ENCODE data around the gene ARHGEF28.

ARHGEF28 gene

DNA sequence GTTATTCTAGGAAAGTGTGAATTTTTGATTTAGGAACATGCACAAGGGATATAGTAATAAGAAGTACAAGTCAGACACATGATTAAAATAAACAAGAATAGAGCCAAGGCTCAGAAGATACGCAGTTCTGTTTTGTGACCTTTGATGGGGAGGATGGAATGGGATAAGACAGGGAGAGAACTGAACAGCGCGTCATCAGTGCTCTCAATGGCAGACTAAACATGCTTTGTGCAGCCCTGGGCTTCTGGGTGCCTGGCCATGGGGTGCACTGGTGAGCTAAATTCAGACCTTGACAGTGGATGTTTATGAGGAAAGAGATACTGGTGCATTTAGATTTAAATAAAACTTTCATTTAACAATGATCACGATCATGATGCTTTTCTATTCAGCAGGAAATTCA is 309.7 kb downstream of the ARHGEF28 start:
- Histone ChIP-seq H3K9ac (ENCODE audit: low read length) (no peak overlapping the region), H4K8ac (ENCODE audit: low read depth, low read length) (no peak overlapping the region), H3K56ac (ENCODE audit: low read length) (no peak overlapping the region), H3K18ac (ENCODE audit: low read length) (no peak overlapping the region), H3K4ac (ENCODE audit: low read depth, low read length) (no peak overlapping the region), H3K4me1 (ENCODE audit: control insufficient read depth, low read depth, low read length) (no peaks in the 10 kb centered on the region), H3K79me2 (ENCODE audit: control insufficient read depth, insufficient read depth, low read length) (no peaks in the 10 kb centered on the region), H3K27me3 (ENCODE audit: insufficient read depth, low read length, poor library complexity) (no peaks in the 10 kb centered on the region), H3K27ac (ENCODE audit: low read depth, low read length) (no peak overlapping the region), H3K23ac (ENCODE audit: low read length) (no peak overlapping the region), H2BK5ac (ENCODE audit: low read length) (no peak overlapping the region), H3K36me3 (ENCODE audit: control insufficient read depth, insufficient read depth, low read length) (no peaks in the 10 kb centered on the region), H3K4me3 (ENCODE audit: low read length) (no peak overlapping the region), H2BK15ac (replicated peaks; ENCODE audit: low read depth) (no peak overlapping the region), H3K4me2 (ENCODE audit: low read length) (no peak overlapping the region), H2BK120ac (ENCODE audit: low read depth, low read length) (no peak overlapping the region), H2AK5ac (ENCODE audit: low read length) (no peak overlapping the region), H4K5ac (ENCODE audit: low read length) (no peak overlapping the region), H3K79me1 (ENCODE audit: low read length) (no peaks in the 10 kb centered on the region)
- DNase-seq = no peak
- no CpG with 5 or more reads among the region's 4 CpGs for WGBS (ENCODE audit: extremely low coverage, insufficient coverage, low lambda C conversion rate)

DNA sequence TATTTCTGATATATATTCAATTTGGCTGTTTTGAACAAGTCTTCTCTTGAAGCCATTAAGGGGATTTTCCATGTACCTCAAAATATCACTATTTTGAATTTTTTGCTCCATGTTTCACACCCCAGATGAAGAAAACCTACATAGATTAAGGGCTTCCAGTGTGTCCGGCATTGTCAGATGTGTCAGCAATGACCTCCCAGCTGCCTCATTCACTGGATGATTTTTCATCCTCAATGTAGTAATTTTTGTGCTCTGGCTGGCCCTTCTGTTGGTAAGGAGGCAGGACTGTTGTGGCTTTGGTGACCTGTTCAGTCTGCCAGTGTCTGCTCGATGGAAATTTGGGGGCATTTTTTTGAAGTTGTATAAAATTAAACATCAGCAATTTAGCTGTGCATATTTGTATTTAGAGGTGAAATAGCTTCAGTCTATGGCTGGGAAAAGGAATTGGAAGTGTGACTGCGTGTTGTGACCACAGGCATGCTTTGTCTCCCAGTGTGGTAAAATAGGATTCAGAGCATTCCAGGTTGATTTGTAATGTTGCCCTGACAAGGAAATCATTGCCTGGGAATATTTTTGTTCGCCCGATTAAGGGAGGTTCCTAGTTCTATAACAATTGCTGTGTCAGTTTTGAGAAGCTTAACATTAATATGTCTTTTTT is 312.4 kb downstream of the ARHGEF28 start:
- no CpG with 5 or more reads among the region's 5 CpGs for WGBS (ENCODE audit: extremely low coverage, insufficient coverage, low lambda C conversion rate)
- H3K4ac ChIP-seq (ENCODE audit: low read depth, low read length) = no peak overlapping the region
- H3K4me2 ChIP-seq (ENCODE audit: low read length) = no peak overlapping the region
- H3K9ac ChIP-seq (ENCODE audit: low read length) = no peak overlapping the region
- H3K27ac ChIP-seq (ENCODE audit: low read depth, low read length) = no peak overlapping the region
- no peak overlapping the region for H3K4me3 ChIP-seq (ENCODE audit: low read length)
- no peaks in the 10 kb centered on the region for H3K36me3 ChIP-seq (ENCODE audit: control insufficient read depth, insufficient read depth, low read length)
- no peak overlapping the region for H3K56ac ChIP-seq (ENCODE audit: low read length)
- no peaks in the 10 kb centered on the region for H3K27me3 ChIP-seq (ENCODE audit: insufficient read depth, low read length, poor library complexity)
- no peaks in the 10 kb centered on the region for H3K79me2 ChIP-seq (ENCODE audit: control insufficient read depth, insufficient read depth, low read length)
- H3K79me1 ChIP-seq (ENCODE audit: low read length) = no peaks in the 10 kb centered on the region
- H3K23ac ChIP-seq (ENCODE audit: low read length) = no peak overlapping the region
- no peak overlapping the region for H3K18ac ChIP-seq (ENCODE audit: low read length)
- no peak overlapping the region for H2BK15ac ChIP-seq (replicated peaks; ENCODE audit: low read depth)
- no peak overlapping the region for H4K8ac ChIP-seq (ENCODE audit: low read depth, low read length)
- no peak overlapping the region for H2BK120ac ChIP-seq (ENCODE audit: low read depth, low read length)
- H4K5ac ChIP-seq (ENCODE audit: low read length) = no peak overlapping the region
- DNase-seq = peak; percentile 62
- H3K4me1 ChIP-seq (ENCODE audit: control insufficient read depth, low read depth, low read length) = no peaks in the 10 kb centered on the region
- no peak overlapping the region for H2AK5ac ChIP-seq (ENCODE audit: low read length)
- H2BK5ac ChIP-seq (ENCODE audit: low read length) = no peak overlapping the region

DNA sequence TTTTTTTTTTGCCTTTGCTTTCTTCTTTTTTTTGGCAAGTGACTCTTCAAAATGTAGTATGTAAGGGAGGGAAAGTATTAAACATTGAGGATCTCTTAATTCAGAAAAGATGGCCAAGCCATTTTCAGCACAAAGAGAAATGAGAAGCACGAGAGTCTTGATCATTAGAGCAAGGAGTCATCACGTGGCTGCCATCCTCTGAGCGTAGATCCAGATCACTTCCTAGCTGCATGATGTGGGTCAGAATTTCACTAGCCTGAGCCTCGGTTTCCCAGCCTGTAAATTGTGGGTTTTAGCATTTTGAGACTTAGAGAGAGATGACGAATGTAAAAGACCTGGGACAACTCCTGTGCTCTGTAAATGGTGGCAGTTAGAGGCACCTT is 312.9 kb downstream of the ARHGEF28 start:
- Histone ChIP-seq H3K36me3 (ENCODE audit: control insufficient read depth, insufficient read depth, low read length) (no peaks in the 10 kb centered on the region), H4K8ac (ENCODE audit: low read depth, low read length) (no peak overlapping the region), H3K56ac (ENCODE audit: low read length) (no peak overlapping the region), H3K27ac (ENCODE audit: low read depth, low read length) (no peak overlapping the region), H4K5ac (ENCODE audit: low read length) (no peak overlapping the region), H3K18ac (ENCODE audit: low read length) (no peak overlapping the region), H3K27me3 (ENCODE audit: insufficient read depth, low read length, poor library complexity) (no peaks in the 10 kb centered on the region), H2AK5ac (ENCODE audit: low read length) (no peak overlapping the region), H3K4me2 (ENCODE audit: low read length) (no peak overlapping the region), H3K79me2 (ENCODE audit: control insufficient read depth, insufficient read depth, low read length) (no peaks in the 10 kb centered on the region), H3K4me1 (ENCODE audit: control insufficient read depth, low read depth, low read length) (no peaks in the 10 kb centered on the region), H2BK5ac (ENCODE audit: low read length) (no peak overlapping the region), H3K23ac (ENCODE audit: low read length) (no peak overlapping the region), H2BK120ac (ENCODE audit: low read depth, low read length) (no peak overlapping the region), H2BK15ac (replicated peaks; ENCODE audit: low read depth) (no peak overlapping the region), H3K9ac (ENCODE audit: low read length) (no peak overlapping the region), H3K79me1 (ENCODE audit: low read length) (no peaks in the 10 kb centered on the region), H3K4ac (ENCODE audit: low read depth, low read length) (no peak overlapping the region), H3K4me3 (ENCODE audit: low read length) (no peak overlapping the region)
- no CpG with 5 or more reads among the region's 5 CpGs for WGBS (ENCODE audit: extremely low coverage, insufficient coverage, low lambda C conversion rate)
- no peak for DNase-seq

DNA sequence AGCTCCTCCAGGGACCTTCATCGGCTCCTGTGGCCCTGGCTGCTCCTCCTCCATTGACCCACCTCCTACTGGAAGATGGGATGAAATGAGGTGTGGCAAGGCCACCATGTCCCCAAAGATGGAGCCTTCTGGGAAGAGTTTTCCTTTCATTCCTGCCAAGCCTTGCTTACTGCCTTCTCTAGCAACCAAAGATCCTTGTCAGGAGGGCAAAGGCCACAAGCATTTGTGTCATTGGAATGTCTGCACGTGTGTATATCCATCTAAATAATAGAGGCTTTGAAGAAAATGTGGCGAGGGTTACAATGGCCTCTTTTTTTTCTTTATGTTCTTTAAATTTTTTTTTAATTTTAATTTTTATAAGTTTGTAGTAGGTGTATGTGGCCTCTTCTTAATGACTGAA is 313.6 kb downstream of the ARHGEF28 start:
- Histone ChIP-seq H3K27me3 (ENCODE audit: insufficient read depth, low read length, poor library complexity) (no peaks in the 10 kb centered on the region), H3K36me3 (ENCODE audit: control insufficient read depth, insufficient read depth, low read length) (no peaks in the 10 kb centered on the region)
- no CpG with 5 or more reads among the region's 3 CpGs for whole genome bisulfite sequencing (ENCODE audit: extremely low coverage, insufficient coverage, low lambda C conversion rate)

DNA sequence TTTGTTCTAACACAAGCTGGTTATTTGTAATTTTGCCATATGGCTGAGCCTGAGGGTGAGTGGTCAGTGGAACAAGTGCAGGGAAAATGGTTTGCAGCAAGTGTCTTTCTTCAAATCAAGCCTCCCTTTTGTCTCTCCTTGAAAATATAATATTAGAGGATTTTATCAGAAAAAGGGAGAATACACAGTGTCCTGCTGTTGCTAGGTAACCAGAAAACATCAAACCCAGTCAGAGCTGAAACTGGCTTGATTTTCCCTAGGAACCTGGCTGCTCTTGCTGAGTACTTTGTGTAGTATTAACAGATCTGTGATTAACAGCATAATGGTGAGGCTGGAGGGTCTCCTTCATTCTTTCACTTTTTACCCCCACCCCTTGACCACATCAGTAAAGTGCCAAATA is 314.0 kb downstream of the ARHGEF28 start:
- no peaks in the 10 kb centered on the region for H3K36me3 ChIP-seq (ENCODE audit: control insufficient read depth, insufficient read depth, low read length)
- H2BK120ac ChIP-seq (ENCODE audit: low read depth, low read length) = no peak overlapping the region
- no peaks in the 10 kb centered on the region for H3K79me1 ChIP-seq (ENCODE audit: low read length)
- no peak overlapping the region for H3K27ac ChIP-seq (ENCODE audit: low read depth, low read length)
- no peak overlapping the region for H3K4ac ChIP-seq (ENCODE audit: low read depth, low read length)
- H3K79me2 ChIP-seq (ENCODE audit: control insufficient read depth, insufficient read depth, low read length) = no peaks in the 10 kb centered on the region
- no peak overlapping the region for H2AK5ac ChIP-seq (ENCODE audit: low read length)
- H3K4me3 ChIP-seq (ENCODE audit: low read length) = no peak overlapping the region
- no peaks in the 10 kb centered on the region for H3K27me3 ChIP-seq (ENCODE audit: insufficient read depth, low read length, poor library complexity)
- H2BK5ac ChIP-seq (ENCODE audit: low read length) = no peak overlapping the region
- no peak overlapping the region for H4K8ac ChIP-seq (ENCODE audit: low read depth, low read length)
- no peaks in the 10 kb centered on the region for H3K4me1 ChIP-seq (ENCODE audit: control insufficient read depth, low read depth, low read length)
- H3K56ac ChIP-seq (ENCODE audit: low read length) = no peak overlapping the region
- no peak overlapping the region for H4K5ac ChIP-seq (ENCODE audit: low read length)
- H3K4me2 ChIP-seq (ENCODE audit: low read length) = no peak overlapping the region
- no peak overlapping the region for H3K23ac ChIP-seq (ENCODE audit: low read length)
- no peak overlapping the region for H3K9ac ChIP-seq (ENCODE audit: low read length)
- no peak overlapping the region for H2BK15ac ChIP-seq (replicated peaks; ENCODE audit: low read depth)
- no peak overlapping the region for H3K18ac ChIP-seq (ENCODE audit: low read length)
- peak; percentile 49 for DNase-seq

More for the DNA sequence above, 313.6 kb downstream of the ARHGEF28 start:
- Histone ChIP-seq H3K4me2 (ENCODE audit: low read length) (no peak overlapping the region), H3K56ac (ENCODE audit: low read length) (no peak overlapping the region), H3K4me3 (ENCODE audit: low read length) (no peak overlapping the region), H3K79me1 (ENCODE audit: low read length) (no peaks in the 10 kb centered on the region), H2BK15ac (replicated peaks; ENCODE audit: low read depth) (no peak overlapping the region), H3K23ac (ENCODE audit: low read length) (no peak overlapping the region), H3K79me2 (ENCODE audit: control insufficient read depth, insufficient read depth, low read length) (no peaks in the 10 kb centered on the region), H2AK5ac (ENCODE audit: low read length) (no peak overlapping the region), H3K27ac (ENCODE audit: low read depth, low read length) (no peak overlapping the region), H4K8ac (ENCODE audit: low read depth, low read length) (no peak overlapping the region), H4K5ac (ENCODE audit: low read length) (no peak overlapping the region), H2BK5ac (ENCODE audit: low read length) (no peak overlapping the region), H3K9ac (ENCODE audit: low read length) (no peak overlapping the region), H3K4ac (ENCODE audit: low read depth, low read length) (no peak overlapping the region), H3K18ac (ENCODE audit: low read length) (no peak overlapping the region), H2BK120ac (ENCODE audit: low read depth, low read length) (no peak overlapping the region), H3K4me1 (ENCODE audit: control insufficient read depth, low read depth, low read length) (no peaks in the 10 kb centered on the region)
- no peak for DNase-seq

DNA sequence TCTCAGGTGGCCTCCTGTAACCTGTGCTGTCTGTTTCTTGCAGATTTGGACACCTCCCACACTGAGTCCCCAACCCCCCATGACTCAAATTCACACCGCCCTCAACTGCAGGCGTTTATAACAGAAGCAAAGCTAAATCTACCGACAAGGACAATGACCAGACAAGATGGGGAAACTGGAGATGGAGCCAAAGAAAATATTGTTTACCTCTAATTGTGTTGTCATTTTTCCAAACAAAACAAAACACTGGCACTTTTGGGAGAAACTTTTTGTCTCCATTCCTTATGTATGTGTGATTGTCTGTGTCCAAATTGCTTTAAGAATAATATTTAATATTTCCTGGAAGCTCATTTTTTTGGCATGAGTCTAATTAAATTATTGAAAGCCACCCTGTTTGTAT is 314.8 kb downstream of the ARHGEF28 start:
- H3K9ac ChIP-seq (ENCODE audit: low read length) = no peak overlapping the region
- H3K36me3 ChIP-seq (ENCODE audit: control insufficient read depth, insufficient read depth, low read length) = no peaks in the 10 kb centered on the region
- no peak overlapping the region for H4K8ac ChIP-seq (ENCODE audit: low read depth, low read length)
- H2BK15ac ChIP-seq (replicated peaks; ENCODE audit: low read depth) = no peak overlapping the region
- no peak overlapping the region for H2BK120ac ChIP-seq (ENCODE audit: low read depth, low read length)
- no peak overlapping the region for H3K27ac ChIP-seq (ENCODE audit: low read depth, low read length)
- no peaks in the 10 kb centered on the region for H3K4me1 ChIP-seq (ENCODE audit: control insufficient read depth, low read depth, low read length)
- no peak overlapping the region for H3K23ac ChIP-seq (ENCODE audit: low read length)
- H3K79me2 ChIP-seq (ENCODE audit: control insufficient read depth, insufficient read depth, low read length) = no peaks in the 10 kb centered on the region
- H3K79me1 ChIP-seq (ENCODE audit: low read length) = no peaks in the 10 kb centered on the region
- no peaks in the 10 kb centered on the region for H3K27me3 ChIP-seq (ENCODE audit: insufficient read depth, low read length, poor library complexity)
- H3K4ac ChIP-seq (ENCODE audit: low read depth, low read length) = no peak overlapping the region
- no CpG with 5 or more reads among the region's 3 CpGs for WGBS (ENCODE audit: extremely low coverage, insufficient coverage, low lambda C conversion rate)
- no peak for DNase-seq
- H2AK5ac ChIP-seq (ENCODE audit: low read length) = no peak overlapping the region
- H3K56ac ChIP-seq (ENCODE audit: low read length) = no peak overlapping the region
- no peak overlapping the region for H4K5ac ChIP-seq (ENCODE audit: low read length)
- H3K18ac ChIP-seq (ENCODE audit: low read length) = no peak overlapping the region
- no peak overlapping the region for H3K4me2 ChIP-seq (ENCODE audit: low read length)
- H2BK5ac ChIP-seq (ENCODE audit: low read length) = no peak overlapping the region
- no peak overlapping the region for H3K4me3 ChIP-seq (ENCODE audit: low read length)
